Stomach (tissue), 4 donors: ENCODE results near the gene CLDN20.

ENCODE experiments used
- CTCF ChIP-seq, 7 experiments: fragments of 450-650 bp in 4 of 7; fragments of 200-600 bp in 3 of 7; sonication (generic) in 3 of 7; IDR thresholded peaks; one replicate each; pipeline ENCODE4 v1.5.1; 2016 to 2019; ENCODE audit warnings: antibody characterized with exemption in 7 of 7, control low read depth in 2 of 7, mild to moderate bottlenecking in 1 of 7
- POLR2A ChIP-seq, 4 donors: fragments of 450-650 bp; IDR thresholded peaks; one replicate each; pipeline ENCODE4 v1.6.1; 2016; ENCODE audit warnings: antibody characterized with exemption in 4 of 4, control low read depth in 2 of 4, mild to moderate bottlenecking in 1 of 4, moderate library complexity in 1 of 4
- POLR2AphosphoS5 ChIP-seq, 3 donors: sonication (generic); formaldehyde crosslinking; IDR thresholded peaks; one replicate each; pipeline ENCODE4 v1.6.1; 2016; ENCODE audit warnings: antibody characterized with exemption in 3 of 3

- TF ChIP-seq CTCF (IDR thresholded peaks at IDR 0.05) = no peak
- no peak for TF ChIP-seq POLR2A (IDR thresholded peaks at IDR 0.05)
- no peak for TF ChIP-seq POLR2AphosphoS5 (IDR thresholded peaks at IDR 0.05)
Measured at GRCh38 chr6:155265843-155266535, 2.2 kb downstream of the CLDN20 start.
